Adrenal gland (tissue), 12 donors: ENCODE data around the gene WDR45B. TPM values are rescaled to one million over a fixed set of nuclear protein-coding genes. Genes with fewer than 3 reads are reported as not detected.

Experiments used
- DNase-seq, 7 donors: peaks; one replicate each; pipeline ENCODE4 v3.0.0-alpha.2; 2019 to 2020
- H3K27ac ChIP-seq, 5 donors: fragments of 200-600 bp; sonication (generic) in 4 of 5; 1 replicate in 3 of 5; 2 replicates in 2 of 5; pipeline versions ENCODE4 v1.5.1 to v1.8.0; 2016 to 2020; ENCODE audit warnings: mild to moderate bottlenecking in 1 of 5
- H3K27me3 ChIP-seq: fragments of 200-600 bp; 2 replicates; pipeline ENCODE4 v1.8.0; 2021
- H3K36me3 ChIP-seq, 2 donors: fragments of 200-600 bp; replicated peaks in 1 of 2; 1 replicate in 1 of 2; 2 replicates in 1 of 2; pipeline versions ENCODE4 v1.5.1 to v1.8.0; 2018 to 2022
- H3K4me1 ChIP-seq, 2 donors: fragments of 200-600 bp; replicated peaks in 1 of 2; 1 replicate in 1 of 2; 2 replicates in 1 of 2; pipeline versions ENCODE4 v1.5.1 to v1.8.0; 2018 to 2021
- H3K4me3 ChIP-seq, 4 donors: fragments of 200-600 bp; sonication (generic) in 3 of 4; one replicate each; pipeline ENCODE4 v1.5.1; 2016 to 2018
- H3K9me3 ChIP-seq, 3 donors: fragments of 200-600 bp; sonication (generic) in 1 of 3; replicated peaks in 1 of 3; 1 replicate in 2 of 3; 2 replicates in 1 of 3; pipeline versions ENCODE4 v1.5.1 to v1.8.0; 2016 to 2021
- CTCF ChIP-seq, 6 experiments: fragments of 450-650 bp in 4 of 6; fragments of 200-600 bp in 2 of 6; sonication (generic) in 1 of 6; IDR thresholded peaks; 1 replicate in 5 of 6; 2 replicates in 1 of 6; pipeline versions ENCODE4 v1.5.1 to v1.8.0; 2016 to 2021; ENCODE audit warnings: antibody characterized with exemption in 6 of 6, mild to moderate bottlenecking in 2 of 6, moderate library complexity in 1 of 6
- POLR2A ChIP-seq, 2 donors: fragments of 450-650 bp; IDR thresholded peaks; one replicate each; pipeline ENCODE4 v1.6.1; 2017; ENCODE audit warnings: antibody characterized with exemption in 2 of 2, mild to moderate bottlenecking in 2 of 2, moderate library complexity in 1 of 2
- WGBS, 4 donors: extraction: QIAGEN DNeasy Blood & Tissue Kit in 2 of 4; methylation state at CpG; one replicate each; pipeline versions ENCODE4 v1.1.5 to v1.1.7; 2013 to 2017; 5-methylcytosine and 5-hydroxymethylcytosine counted together
- intact Hi-C, 2 donors: fragments of 100-400 bp; cut with DNase I; formaldehyde crosslinking; loops; one replicate each; pipeline versions ENCODE4 v1.14.1 to v1.15.0; 2022 to 2023
- polyA plus RNA-seq, 3 donors: library from polyadenylated mRNA; stranded (reverse); fragments of 200-250 nt in 2 of 3; fragments of 350-450 nt in 1 of 3; fragmentation: Illumina TruSeq in 1 of 3; extraction: RNeasy Lipid Tissue Mini Kit (QIAGEN cat#74804) in 1 of 3; gene quantifications; one replicate each; pipeline ENCODE4 v1.2.3, GENCODE V29; 2013 to 2014
- total RNA-seq, 9 donors: library from RNA; depleted of rRNA in 4 of 9; stranded (reverse); fragments of >200 nt in 4 of 9; fragments of 120-200 nt in 1 of 9; fragmentation: NEBNext Ultra II Directional in 1 of 9; extraction: Animal tissue kit (Norgen Biotek cat#: 25700) in 1 of 9; gene quantifications; one replicate each; pipeline versions ENCODE4 v1.1.0 to v1.2.4, GENCODE V29; 2013 to 2023
- donor health status: healthy with polysubstance abuse.
- donor health status: Bipolar disorder and iron deficiency.
- donor health status: DM: yes; HTN: yes; CAD: no.
- donor health status: DM: no; HTN: no; CAD: no.
- donor health status: DM: no; HTN: no; CAD: no.
- donor health status: DM: yes; HTN: yes; CAD: no.

The WDR45B gene
- total and polyA plus RNA-seq, 12 donors: 48.6 to 104 (median 73.3) TPM

DNA sequence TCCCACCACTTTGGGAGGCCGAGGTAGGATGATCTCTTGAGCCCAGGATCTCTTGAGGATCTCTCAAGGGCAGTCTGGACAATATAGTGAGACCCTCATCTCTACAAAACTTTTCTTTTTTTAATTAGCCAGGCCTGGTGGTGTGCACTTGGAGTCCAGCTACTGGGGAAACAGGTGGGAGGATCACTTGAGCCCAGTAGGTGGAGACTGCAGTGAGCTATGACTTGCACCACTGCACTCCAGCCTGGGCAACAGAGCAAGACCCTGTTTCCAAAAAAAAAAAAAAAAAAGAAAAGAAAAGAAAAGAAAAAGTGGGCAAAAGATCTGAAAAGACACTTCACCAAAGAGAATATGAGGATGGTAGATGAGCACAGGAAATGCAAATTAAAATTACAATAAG is 35.3 kb upstream of the WDR45B start:
- TF ChIP-seq POLR2A (IDR thresholded peaks at IDR 0.05) (no peak), CTCF (IDR thresholded peaks at IDR 0.05) (no peak)
- intact Hi-C loops: no loop called here

DNA sequence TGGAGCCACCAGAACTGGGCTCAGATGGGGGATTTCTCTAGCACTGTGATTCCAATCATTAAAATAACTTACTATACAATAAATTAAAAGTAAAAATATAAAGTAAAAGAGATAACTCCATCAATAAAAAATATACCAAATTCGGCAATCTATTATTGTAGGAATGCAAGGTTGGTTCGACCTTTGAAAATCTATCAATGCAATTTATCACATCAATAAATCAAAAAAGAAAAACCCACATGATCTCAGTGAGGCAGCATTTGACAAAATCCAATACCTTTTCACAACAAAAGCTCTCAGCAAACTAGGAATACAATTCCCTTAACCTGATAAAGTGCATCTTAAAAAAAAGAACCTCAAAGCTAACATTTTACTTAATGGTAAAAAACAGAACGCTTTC is 33.3 kb upstream of the WDR45B start:
- Histone ChIP-seq H3K27ac (no peak overlapping the region), H3K27me3 (no peaks in the 10 kb centered on the region), H3K9me3 (no peaks in the 10 kb centered on the region), H3K4me1 (no peaks in the 10 kb centered on the region), H3K36me3 (no peaks in the 10 kb centered on the region), H3K4me3 (no peak overlapping the region)
- DNase-seq: no peak
- intact Hi-C loops: no loop called here
- 94 to 96% (median 95%) methylated on average over 3 of the region's 3 CpGs for WGBS, 4 donors
- no peak for TF ChIP-seq POLR2A (IDR thresholded peaks at IDR 0.05)
- TF ChIP-seq CTCF (IDR thresholded peaks at IDR 0.05): no peak

More for the DNA sequence above, 35.3 kb upstream of the WDR45B start:
- Histone ChIP-seq H3K27ac (no peak overlapping the region), H3K9me3 (no peaks in the 10 kb centered on the region), H3K27me3 (no peaks in the 10 kb centered on the region), H3K36me3 (no peaks in the 10 kb centered on the region), H3K4me3 (no peak overlapping the region), H3K4me1 (peaks cover 0 to 8% of the 10 kb centered on the region in 2 donors)
- WGBS, 4 donors: 92 to 100% (median 95%) methylated on average over 1 of the region's 1 CpG
- DNase-seq: no peak

DNA sequence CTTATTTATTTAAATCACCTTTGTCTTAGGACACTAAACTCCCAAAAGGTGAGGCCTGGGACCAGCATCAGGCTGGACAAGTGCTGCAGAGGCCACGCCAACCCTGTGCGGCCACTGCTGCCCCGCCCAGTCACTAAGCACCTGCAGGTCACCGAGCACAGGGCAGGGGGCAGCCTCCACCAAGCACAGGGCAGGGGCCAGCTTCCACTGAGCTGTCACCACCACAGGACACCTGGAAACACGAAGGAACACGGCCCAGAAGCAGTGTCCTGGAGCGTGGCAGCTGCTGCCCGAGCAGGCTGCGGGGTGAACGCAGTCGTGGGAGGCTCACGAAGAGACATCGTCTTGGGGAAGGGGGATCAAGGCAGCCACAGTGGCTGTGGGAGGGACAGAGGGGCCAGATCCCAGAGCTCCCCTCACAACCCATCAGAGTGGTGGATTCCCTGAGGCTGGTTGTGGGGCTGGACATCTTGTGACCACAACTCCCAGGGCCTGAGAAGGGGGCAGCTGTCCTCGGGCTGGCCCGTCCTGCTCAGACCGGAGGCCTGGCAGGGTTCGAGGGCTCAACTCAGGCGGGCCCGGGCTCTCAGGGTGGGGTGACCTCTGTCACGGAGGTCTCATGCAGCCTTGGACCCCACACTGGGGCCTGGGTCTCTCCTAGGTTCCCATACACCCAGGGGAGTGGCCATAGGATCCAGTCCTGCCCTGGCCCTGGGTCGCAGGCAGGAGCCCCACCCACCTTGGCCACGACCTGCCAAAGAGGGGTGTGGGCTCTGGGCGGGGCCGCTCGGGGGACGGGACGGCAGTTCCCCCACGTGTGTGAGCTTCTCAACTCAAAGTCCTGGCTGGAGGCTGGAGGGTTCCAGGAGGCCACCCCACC is 31.6 kb upstream of the WDR45B start:
- TF ChIP-seq CTCF (IDR thresholded peaks at IDR 0.05) (no peak), POLR2A (IDR thresholded peaks at IDR 0.05) (no peak)
- intact Hi-C loops: no loop called here

DNA sequence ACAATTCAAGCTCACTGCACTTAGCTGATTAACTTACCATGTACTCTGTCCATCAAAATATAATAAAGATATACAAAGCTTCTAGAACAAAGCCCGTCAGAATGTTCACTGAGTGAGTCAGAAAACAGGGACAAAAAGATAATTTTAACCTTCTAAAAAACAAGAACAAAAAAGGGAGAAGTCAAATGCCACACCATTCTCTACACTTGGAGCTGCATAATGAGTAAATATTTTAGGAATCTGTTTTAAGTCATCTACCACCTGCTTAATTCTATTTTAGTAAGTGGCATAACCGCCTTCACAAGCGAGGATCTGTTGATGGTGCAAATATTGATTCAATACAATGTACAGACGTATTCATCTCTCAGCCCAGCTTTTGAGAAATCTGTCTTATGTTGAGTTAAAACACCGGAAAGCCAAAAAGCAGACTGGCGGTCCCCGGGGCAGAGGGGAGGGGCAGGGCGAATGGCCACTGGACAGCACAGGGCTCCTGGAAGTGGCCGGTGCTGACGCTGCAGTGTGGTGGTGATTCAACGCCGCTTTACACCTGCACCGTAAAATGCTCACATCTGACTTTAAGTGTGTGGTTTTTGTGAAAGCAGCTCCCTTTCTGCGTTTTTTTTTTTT is 30.1 kb upstream of the WDR45B start:
- intact Hi-C loops: no loop called here
- 90 to 97% (median 91%) methylated on average over 14 of the region's 14 CpGs for WGBS, 4 donors
- no peak for DNase-seq

More for the DNA sequence above, 31.6 kb upstream of the WDR45B start:
- Histone ChIP-seq H3K36me3 (no peaks in the 10 kb centered on the region), H3K4me1 (no peaks in the 10 kb centered on the region), H3K27me3 (no peaks in the 10 kb centered on the region), H3K27ac (no peak overlapping the region), H3K4me3 (no peak overlapping the region), H3K9me3 (no peaks in the 10 kb centered on the region)
- DNase-seq: no peak
- 88 to 91% (median 90%) methylated on average over 4 to 28 of the region's 28 CpGs for WGBS, 4 donors

More for the DNA sequence above, 30.1 kb upstream of the WDR45B start:
- Histone ChIP-seq H3K9me3 (no peaks in the 10 kb centered on the region), H3K36me3 (no peaks in the 10 kb centered on the region), H3K27ac (no peak overlapping the region), H3K27me3 (no peaks in the 10 kb centered on the region), H3K4me1 (no peaks in the 10 kb centered on the region), H3K4me3 (no peak overlapping the region)
- TF ChIP-seq CTCF (IDR thresholded peaks at IDR 0.05) (no peak), POLR2A (IDR thresholded peaks at IDR 0.05) (no peak)
